AG04450 (cell line): Measurements from ENCODE around the gene IGFLR1. TPM values are rescaled to one million over a fixed set of nuclear protein-coding genes. Genes with fewer than 3 reads are reported as not detected.

Experiments used
- CTCF ChIA-PET: fragments of 300-600, 350-600 bp; formaldehyde crosslinking; extraction: SDS; loops from one replicate; lab custom pipeline; 2022; ENCODE audit warnings: antibody characterized with exemption, inconsistent platforms; lab: Charles Lee
- POLR2A ChIA-PET: fragments of 350-600 bp; formaldehyde crosslinking; extraction: SDS; loops from one replicate; lab custom pipeline; 2021; ENCODE audit warnings: antibody characterized with exemption, inconsistent platforms; lab: Yijun Ruan, JAX
- DNase-seq: peaks from one replicate; pipeline ENCODE4 v3.0.0-alpha.2; 2011; ENCODE audit warnings: low read depth, low spot score
- H3K27ac ChIP-seq: one replicate; pipeline ENCODE4 v1.5.1; 2012; ENCODE audit warnings: low read depth, low read length, control low read depth
- H3K27me3 ChIP-seq: one replicate; pipeline ENCODE4 v1.6.0; 2012; ENCODE audit warnings: low read length; ENCODE audit not compliant: control insufficient read depth, insufficient read depth
- H3K4me3 ChIP-seq: 2 replicates; pipeline ENCODE4 v1.5.1; 2011; ENCODE audit warnings: mild to moderate bottlenecking, low read depth, low read length, control low read depth
- H3K9me3 ChIP-seq: 2 replicates; pipeline ENCODE4 v1.5.1; 2012; ENCODE audit warnings: low read length; ENCODE audit not compliant: control insufficient read depth, insufficient read depth
- CTCF ChIP-seq: IDR thresholded peaks from 2 replicates; pipeline ENCODE4 v1.5.1; 2011; ENCODE audit warnings: low read depth, low read length, control low read depth, inconsistent platforms
- polyA plus RNA-seq: library from polyadenylated mRNA; depleted of rRNA; stranded (reverse); fragments of >200 nt; gene quantifications from 2 replicates; pipeline ENCODE4 v1.2.3, GENCODE V29; 2011

IGFLR1 gene
- polyA plus RNA-seq, 1 experiment: 1.3 TPM

GRCh38 chr19:35715981-35716800 is 26.1 kb downstream of the IGFLR1 start:
- H3K4me3 ChIP-seq: peak overlapping the region; percentile 84
- CTCF ChIA-PET: interaction anchor here (0.7 to 1.0 kb wide), 2 partner anchors 23 to 167 kb away, joined by 3 read pairs; no protein-coding TSS in a partner anchor
- H3K9me3 ChIP-seq: no peaks in the 10 kb centered on the region; the same call in 1 of the 2 replicates
- no peak for TF ChIP-seq CTCF
- no peaks in the 10 kb centered on the region for H3K27me3 ChIP-seq
- POLR2A ChIA-PET: no interaction called here
- no peak for DNase-seq
- H3K27ac ChIP-seq: peak overlapping the region; percentile 57

GRCh38 chr19:35715355-35715809 is 26.9 kb downstream of the IGFLR1 start:
- POLR2A ChIA-PET: no interaction called here
- H3K9me3 ChIP-seq: no peaks in the 10 kb centered on the region; the same call in 1 of the 2 replicates
- CTCF ChIA-PET: interaction anchor here (0.7 to 1.0 kb wide), 3 partner anchors 22 to 166 kb away, joined by 3 read pairs; no protein-coding TSS in a partner anchor
- H3K27ac ChIP-seq: no peak overlapping the region
- no peak for DNase-seq
- TF ChIP-seq CTCF: no peak
- peaks cover 2% of the 10 kb centered on the region for H3K27me3 ChIP-seq
- no peak overlapping the region for H3K4me3 ChIP-seq

- Histone ChIP-seq H3K27ac (no peak overlapping the region), H3K4me3 (no peak overlapping the region), H3K9me3 (no peaks in the 10 kb centered on the region; the same call in 1 of the 2 replicates), H3K27me3 (peaks cover 2% of the 10 kb centered on the region)
- DNase-seq: no peak
- CTCF ChIA-PET: interaction anchor here (0.6 to 0.8 kb wide), 2 partner anchors 20 to 22 kb away, joined by 3 read pairs; no protein-coding TSS in a partner anchor
- POLR2A ChIA-PET: no interaction called here
- no peak for TF ChIP-seq CTCF
These were observed 27.5 kb downstream of the IGFLR1 start for GRCh38 chr19:35714601-35715354.

GRCh38 chr19:35713904-35714495 is 28.3 kb downstream of the IGFLR1 start:
- TF ChIP-seq CTCF: no peak
- no peak overlapping the region for H3K27ac ChIP-seq
- no peak overlapping the region for H3K4me3 ChIP-seq
- H3K27me3 ChIP-seq: peaks cover 2% of the 10 kb centered on the region
- ChIA-PET CTCF (no interaction called here), POLR2A (no interaction called here)
- no peaks in the 10 kb centered on the region; the same call in 1 of the 2 replicates for H3K9me3 ChIP-seq
- no peak for DNase-seq
